ENCODE data around the gene CYTH1. TPM values are rescaled to one million over a fixed set of nuclear protein-coding genes. Genes with fewer than 3 reads are reported as not detected.

CYTH1 gene
- total and polyA plus RNA-seq, 10 of the 15 experiments (the other 5 are each of a cell fraction or from before 2014, with no cell fraction given), result 6.6 to 188 (median 145) TPM

- TF ChIP-seq BCLAF1 (IDR thresholded peaks at IDR 0.05) (no peak), CBFB (IDR thresholded peaks at IDR 0.05; ENCODE audit: low read depth) (no peak), MTA2 (IDR thresholded peaks at IDR 0.05; ENCODE audit: low read depth) (peak; percentile 10; the same call in 1 of the 2 replicates), BCL3 (IDR thresholded peaks at IDR 0.05; ENCODE audit: borderline replicate concordance, insufficient read depth, low read depth, low read length, poor library complexity, severe bottlenecking) (no peak), RAD51 (IDR thresholded peaks at IDR 0.05) (peak; percentile 22; the same call in 1 of the 2 replicates), ZNF384 (IDR thresholded peaks at IDR 0.05; ENCODE audit: borderline replicate concordance, low read depth, low read length) (no peak), CREB1 (IDR thresholded peaks at IDR 0.05; ENCODE audit: low read depth) (0 out of 2 replicates have a peak, but pooled peaks have one; percentile 7), PML (IDR thresholded peaks at IDR 0.05; ENCODE audit: low read length) (no peak), HCFC1 (IDR thresholded peaks at IDR 0.05; ENCODE audit: low read length) (no peak), BMI1 (IDR thresholded peaks at IDR 0.05; ENCODE audit: borderline replicate concordance) (peak; percentile 44; the same call in 1 of the 2 replicates), ATF2 (IDR thresholded peaks at IDR 0.05; ENCODE audit: low read length) (0 out of 2 replicates have a peak, but pooled peaks have one; percentile 10), ZNF207 (IDR thresholded peaks at IDR 0.05; ENCODE audit: borderline replicate concordance) (no peak), NR2C1 (IDR thresholded peaks at IDR 0.05) (no peak), JUNB (IDR thresholded peaks at IDR 0.05) (no peak), RUNX3 (IDR thresholded peaks at IDR 0.05; ENCODE audit: low read length) (peak; percentile 63), DPF2 (IDR thresholded peaks at IDR 0.05) (0 out of 2 replicates have a peak, but pooled peaks have one; percentile 30), HDAC6 (IDR thresholded peaks at IDR 0.05; ENCODE audit: unreplicated experiment) (no peak), RELB (IDR thresholded peaks at IDR 0.05; ENCODE audit: low read depth) (no peak), REST (IDR thresholded peaks at IDR 0.05; ENCODE audit: low read depth, low read length) (no peak)
These were observed 22.7 kb downstream of the CYTH1 start (continued) for GRCh38 chr17:78759203-78759968.

Measured in GM12878 (cell line).